ENCODE results near the gene SMYD3.

DNA sequence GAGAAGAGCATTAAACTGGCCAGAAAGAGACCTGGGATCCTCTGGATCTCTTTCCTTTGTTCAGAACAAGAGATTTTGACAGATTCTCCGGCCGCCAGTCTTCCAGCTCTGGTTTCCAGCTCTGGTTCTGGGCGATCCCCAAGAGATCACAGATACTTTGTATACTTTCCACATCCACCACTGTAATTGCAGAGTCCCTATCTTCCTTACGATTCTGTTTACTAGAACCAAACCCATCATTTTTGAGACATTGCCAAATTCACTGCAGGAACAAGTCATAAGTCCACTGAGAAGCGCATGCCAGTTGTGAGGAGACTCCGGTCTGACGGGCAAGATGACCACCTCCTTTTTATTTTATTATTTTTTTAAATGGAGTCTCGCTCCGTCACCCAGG is 505.2 kb downstream of the SMYD3 start:
- TF ChIP-seq, protein P1, sequence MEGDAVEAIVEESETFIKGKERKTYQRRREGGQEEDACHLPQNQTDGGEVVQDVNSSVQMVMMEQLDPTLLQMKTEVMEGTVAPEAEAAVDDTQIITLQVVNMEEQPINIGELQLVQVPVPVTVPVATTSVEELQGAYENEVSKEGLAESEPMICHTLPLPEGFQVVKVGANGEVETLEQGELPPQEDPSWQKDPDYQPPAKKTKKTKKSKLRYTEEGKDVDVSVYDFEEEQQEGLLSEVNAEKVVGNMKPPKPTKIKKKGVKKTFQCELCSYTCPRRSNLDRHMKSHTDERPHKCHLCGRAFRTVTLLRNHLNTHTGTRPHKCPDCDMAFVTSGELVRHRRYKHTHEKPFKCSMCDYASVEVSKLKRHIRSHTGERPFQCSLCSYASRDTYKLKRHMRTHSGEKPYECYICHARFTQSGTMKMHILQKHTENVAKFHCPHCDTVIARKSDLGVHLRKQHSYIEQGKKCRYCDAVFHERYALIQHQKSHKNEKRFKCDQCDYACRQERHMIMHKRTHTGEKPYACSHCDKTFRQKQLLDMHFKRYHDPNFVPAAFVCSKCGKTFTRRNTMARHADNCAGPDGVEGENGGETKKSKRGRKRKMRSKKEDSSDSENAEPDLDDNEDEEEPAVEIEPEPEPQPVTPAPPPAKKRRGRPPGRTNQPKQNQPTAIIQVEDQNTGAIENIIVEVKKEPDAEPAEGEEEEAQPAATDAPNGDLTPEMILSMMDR (IDR thresholded peaks at IDR 0.05), result no peak
- TF ChIP-seq EP300 (IDR thresholded peaks at IDR 0.05), result no peak
- TF ChIP-seq POLR2A (IDR thresholded peaks at IDR 0.05), result no peak
- no peak for TF ChIP-seq POLR2AphosphoS5 (IDR thresholded peaks at IDR 0.05)

Measured in gastroesophageal sphincter (tissue), 3 donors.